DMS53 (cell line): ENCODE data around the gene RHOH.

ENCODE experiments used
- DNase-seq: peaks from one replicate; lab custom pipeline; 2025; lab: John Stamatoyannopoulos, UW

Gene RHOH

DNA sequence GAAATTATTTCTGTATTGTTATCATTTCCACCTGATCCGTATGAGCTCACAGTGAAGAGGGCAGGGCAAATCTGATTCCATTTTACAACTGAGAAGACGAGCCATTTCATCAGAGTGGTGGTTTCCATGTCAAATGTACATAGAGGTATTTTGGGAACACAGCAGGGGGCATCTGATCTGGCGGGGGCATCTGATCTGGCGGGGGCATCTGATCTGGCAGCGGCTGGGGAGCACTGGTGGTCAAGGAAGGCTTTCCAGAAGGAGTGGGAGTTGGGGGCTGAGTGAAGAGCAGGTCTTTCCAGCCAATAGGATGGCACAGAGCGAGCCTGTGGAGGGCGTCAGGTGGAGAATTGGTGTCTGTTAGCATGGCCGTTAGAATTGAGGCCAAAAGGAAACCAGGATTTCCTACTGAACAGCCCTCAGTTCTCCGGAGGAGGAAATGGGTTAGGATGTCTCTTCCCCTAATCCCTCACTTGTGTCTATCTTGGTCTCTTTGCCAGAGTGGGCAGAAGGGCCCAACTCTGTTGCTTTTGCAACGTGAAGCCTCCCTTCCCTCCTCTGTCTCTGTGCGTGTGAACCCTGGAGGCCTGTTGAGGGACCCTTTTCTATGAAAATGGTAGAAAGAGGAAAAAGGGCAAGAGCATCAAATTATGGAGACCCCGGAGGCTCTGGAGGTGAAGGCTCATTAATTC is 41.3 kb downstream of the RHOH start:
- no peak for DNase-seq

DNA sequence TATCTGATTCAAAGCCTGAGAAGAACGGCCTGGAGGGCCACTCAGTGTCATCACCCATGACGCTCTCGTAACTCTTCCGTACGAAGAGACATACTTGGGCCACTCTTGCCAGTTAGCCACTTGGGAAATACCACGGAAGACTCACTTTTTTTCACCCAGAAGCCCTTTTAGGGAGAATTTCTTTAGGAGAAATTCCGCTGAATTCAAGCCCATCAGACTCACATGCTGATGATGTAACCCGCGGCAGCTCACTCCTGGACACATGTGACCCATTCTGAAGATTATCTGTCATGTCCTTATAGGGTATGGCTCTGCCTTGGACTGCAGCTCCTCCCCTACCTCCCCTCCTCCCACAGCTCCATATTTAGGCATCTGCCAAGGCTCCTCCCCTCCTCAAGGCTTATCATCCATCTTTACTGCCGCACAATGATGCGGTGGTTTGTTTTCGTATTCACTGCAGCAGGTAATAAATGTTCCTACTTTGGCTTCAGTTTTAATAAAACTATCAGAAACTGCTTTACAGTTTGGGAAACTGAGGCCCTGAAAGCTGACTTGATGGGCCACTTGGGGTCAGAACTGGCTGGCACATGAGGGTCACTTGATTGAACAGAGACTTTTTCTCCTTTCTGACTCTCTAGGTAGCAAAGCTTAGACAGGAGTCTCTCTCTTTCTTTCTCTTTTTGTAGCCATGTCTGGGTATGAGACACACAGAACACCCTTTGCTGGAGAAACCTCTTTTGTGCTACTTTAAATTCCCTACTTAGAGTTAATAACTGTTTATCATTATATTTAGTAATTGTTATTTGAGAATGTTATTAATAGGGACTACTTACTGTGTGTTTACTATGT is 42.1 kb downstream of the RHOH start:
- peak; percentile 46 for DNase-seq

DNA sequence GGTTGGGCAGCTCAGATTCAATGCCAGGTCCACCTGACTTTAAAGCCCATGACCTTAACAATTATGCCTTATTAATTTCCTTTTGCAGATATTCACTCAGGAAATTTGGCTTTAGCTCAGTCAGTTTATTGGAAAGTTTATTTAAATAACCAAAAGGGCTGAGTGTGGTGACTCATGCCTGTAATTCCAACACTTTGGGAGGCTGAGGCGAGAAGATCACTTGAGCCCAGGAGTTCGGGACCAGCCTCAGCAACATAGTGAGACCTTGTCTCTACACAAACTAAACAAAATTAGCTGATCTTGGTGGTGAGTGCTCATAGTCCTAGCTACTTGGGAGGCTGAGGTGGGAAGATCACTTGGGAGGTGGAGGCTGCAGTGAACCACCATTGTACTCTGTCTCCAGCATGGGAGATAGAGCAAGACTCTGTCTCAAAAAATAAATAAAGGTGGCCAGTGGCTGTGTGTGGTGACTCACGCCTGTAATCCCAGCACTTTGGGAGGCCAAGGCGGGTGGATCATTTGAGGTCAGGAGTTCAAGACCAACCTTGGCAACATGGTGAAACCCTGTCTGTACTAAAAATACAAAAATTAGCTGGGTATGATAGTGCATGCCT is 43.3 kb downstream of the RHOH start:
- no peak for DNase-seq

DNA sequence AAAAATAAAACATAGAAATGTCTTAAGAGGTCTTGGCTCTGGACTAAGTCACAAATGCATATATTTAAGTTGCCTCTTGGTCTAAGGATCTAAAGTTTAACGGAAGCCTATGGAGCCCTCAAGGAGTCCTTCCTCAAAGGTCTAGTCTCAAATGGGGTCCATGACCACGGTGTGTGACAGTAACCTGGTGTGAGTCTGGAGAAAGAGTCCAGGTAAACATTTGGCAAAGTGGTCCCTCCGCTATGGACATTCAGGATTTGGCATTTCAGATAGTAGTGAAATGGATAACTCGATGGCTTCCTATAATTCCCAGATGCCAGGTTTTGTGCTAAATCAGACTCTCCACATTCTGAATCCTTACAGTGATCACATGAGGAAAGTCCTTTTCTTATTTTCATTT is 44.2 kb downstream of the RHOH start:
- no peak for DNase-seq

DNA sequence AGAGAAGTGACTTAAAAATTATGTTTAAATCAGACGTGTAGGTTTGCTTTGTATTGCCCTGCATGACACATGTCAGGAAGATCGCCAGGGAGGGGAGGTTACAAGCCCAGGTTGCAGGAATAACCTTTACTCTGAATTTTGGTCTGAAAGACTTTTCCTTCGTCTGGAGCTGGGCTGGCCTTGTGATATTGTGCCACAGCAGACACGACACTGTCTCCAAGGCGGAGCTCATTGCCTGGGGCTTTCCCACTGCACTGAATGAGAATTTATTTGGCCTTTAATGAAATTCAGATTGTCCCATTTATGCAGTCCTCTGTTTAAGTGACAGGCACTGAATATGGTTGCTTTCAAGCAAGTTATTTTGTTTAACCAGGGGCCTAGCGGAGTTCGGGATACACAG is 45.1 kb downstream of the RHOH start:
- DNase-seq: no peak

DNA sequence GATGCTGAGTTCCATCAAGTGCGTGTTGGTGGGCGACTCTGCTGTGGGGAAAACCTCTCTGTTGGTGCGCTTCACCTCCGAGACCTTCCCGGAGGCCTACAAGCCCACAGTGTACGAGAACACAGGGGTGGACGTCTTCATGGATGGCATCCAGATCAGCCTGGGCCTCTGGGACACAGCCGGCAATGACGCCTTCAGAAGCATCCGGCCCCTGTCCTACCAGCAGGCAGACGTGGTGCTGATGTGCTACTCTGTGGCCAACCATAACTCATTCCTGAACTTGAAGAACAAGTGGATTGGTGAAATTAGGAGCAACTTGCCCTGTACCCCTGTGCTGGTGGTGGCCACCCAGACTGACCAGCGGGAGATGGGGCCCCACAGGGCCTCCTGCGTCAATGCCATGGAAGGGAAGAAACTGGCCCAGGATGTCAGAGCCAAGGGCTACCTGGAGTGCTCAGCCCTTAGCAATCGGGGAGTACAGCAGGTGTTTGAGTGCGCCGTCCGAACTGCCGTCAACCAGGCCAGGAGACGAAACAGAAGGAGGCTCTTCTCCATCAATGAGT is 46.6 kb downstream of the RHOH start:
- DNase-seq: no peak

DNA sequence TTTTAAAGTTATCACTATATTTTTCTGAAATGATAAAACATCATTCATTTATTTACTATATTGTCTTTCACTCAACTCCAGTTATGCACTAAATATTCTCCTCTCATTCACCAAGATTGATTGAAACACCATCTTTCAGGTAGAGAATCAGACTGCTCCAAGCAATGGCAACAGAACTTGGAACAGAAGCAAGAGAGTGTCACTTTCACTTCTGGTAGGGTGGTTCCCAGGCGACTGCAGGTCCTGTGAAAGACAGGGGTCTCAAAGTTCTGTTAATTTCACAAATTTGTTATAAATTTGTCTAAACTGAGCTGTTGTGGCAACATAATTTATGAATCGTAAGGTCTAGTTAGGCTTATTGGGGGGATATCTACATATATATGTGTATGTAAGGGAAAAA is 47.8 kb downstream of the RHOH start:
- DNase-seq: no peak

DNA sequence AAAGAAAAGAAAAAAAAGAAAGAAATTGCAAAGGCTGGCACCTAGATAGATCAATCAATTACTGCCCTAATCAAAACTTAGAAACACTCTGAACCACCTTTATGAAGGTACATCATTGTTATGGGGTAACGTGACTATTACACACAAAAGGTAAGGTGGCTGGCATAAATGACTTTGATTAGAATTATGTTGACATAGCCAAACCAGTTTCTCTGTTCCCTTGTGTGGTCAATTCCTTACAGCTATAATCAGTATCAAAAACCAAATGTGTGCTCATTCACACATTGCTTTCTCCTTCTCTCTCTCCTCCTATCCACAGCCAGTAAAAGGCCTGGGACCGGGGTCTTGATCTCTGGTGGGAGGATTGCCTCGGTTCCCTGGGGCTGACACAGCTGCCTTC is 48.7 kb downstream of the RHOH start:
- no peak for DNase-seq

DNA sequence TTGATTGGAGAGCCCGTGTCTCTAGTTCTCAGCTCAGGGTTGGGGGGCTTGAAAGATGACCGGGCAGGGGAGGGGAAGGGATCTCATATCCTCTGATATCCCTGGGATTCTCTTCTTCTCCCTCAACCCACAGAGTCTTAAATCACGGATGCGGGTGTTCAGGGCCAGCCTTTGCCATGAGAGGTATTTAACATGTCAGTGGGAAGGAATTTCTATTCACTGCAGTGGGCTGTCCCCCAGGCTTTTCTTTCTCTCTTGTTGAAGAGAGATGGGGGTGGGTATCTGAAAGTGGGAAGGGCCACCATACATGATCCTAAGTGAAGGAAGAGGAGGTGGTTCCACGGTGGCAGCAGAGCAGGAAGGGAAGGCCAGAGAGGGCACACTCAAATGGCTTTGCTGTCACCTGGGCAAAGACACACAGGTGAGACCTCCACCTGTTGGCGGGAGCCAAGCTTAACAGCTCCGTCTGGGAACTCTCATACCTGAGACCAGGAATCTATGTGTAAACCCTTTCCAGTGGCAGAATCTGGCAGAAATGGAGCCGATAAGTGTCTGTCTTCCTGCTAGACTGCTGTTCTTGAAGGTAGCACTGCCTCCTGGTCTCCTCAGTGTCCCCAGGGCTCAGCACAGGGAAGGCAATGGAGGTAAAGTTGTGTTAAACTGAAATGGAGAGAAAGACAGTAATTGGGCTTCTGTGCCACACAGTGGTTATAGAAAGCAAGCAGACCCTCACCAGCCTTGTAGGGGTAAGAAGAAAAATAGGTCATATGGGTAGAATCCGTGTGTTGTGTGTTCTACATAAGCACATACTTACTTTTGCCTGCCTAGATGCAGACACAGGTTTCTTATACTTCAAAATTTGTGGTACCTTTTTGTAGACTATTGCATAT is 49.4 kb downstream of the RHOH start:
- peak; percentile 60 for DNase-seq

DNA sequence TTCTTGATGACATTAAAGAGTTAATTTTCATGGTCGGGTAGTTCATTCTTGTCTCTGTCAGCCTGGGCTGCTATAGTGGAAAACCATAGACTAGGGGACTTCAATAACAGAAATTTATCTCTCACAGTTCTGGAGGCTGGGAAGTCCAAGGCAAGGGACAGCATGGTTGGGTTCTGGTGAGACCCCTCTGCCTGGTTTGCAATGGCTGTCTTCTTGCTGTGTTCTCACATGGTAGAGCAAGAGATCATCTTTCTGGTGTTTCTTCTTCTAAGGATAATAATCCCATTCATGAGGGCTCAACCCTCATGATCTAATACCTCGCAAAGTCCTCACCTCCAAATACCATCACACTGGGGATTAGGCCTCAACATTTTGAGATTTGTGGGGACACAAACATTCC is 50.1 kb downstream of the RHOH start:
- DNase-seq: no peak

DNA sequence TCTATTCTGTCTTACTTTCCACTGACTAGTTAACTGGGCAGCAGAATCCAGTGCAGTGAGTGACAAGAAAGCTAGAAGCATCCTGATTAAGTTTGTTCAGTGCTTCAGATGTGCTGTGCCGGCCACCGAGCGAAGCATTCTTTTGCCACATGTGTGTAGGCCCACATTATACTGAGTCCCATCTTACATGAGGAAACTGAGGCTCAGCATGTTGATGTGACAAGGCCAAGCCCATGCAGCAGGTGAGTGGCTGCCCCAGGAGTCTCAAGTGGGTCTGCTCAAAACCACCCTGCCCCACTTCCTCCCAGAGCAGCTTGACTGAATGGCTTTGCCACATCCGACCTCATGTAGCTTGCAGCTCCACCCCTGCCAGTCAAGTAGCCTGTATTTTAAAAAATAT is 50.5 kb downstream of the RHOH start:
- DNase-seq: no peak

DNA sequence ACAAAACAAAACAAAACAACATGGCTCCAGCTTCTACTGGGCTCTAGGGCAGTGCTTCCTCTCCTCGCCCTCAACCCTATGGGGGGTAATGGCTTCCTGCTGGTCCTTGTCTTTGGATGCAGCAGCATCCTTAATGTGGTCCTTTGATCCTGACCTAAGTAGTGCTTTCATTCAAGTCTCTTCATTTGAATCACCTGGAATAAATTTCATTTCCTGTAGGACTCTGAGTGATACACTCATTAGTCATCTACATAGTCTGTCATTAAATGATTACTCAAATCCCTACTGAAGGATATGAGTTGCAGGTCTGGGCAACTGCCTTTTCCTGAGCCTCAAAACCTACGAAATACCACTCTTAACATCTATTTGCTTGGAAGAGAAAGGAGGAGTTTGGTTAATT is 54.5 kb downstream of the RHOH start:
- DNase-seq: no peak

DNA sequence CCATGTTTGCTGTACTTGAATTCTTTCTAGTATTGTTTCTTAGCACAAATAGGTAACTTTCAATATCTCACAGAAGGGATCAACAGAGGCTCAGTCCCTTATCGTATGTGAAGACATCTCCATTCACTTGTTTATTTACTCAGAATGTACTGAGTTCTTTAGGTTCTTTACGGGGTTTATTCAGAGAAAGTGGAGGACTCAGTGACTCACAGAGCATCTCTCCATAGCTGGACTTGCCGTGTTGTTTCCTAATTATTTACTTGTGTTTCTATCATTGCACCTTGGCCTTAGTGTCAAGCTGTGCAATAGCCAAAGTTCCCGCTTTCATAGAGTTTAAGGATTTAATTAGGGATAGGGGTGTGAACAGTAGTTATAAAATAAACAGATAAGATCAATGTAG is 57.1 kb downstream of the RHOH start:
- DNase-seq: no peak

DNA sequence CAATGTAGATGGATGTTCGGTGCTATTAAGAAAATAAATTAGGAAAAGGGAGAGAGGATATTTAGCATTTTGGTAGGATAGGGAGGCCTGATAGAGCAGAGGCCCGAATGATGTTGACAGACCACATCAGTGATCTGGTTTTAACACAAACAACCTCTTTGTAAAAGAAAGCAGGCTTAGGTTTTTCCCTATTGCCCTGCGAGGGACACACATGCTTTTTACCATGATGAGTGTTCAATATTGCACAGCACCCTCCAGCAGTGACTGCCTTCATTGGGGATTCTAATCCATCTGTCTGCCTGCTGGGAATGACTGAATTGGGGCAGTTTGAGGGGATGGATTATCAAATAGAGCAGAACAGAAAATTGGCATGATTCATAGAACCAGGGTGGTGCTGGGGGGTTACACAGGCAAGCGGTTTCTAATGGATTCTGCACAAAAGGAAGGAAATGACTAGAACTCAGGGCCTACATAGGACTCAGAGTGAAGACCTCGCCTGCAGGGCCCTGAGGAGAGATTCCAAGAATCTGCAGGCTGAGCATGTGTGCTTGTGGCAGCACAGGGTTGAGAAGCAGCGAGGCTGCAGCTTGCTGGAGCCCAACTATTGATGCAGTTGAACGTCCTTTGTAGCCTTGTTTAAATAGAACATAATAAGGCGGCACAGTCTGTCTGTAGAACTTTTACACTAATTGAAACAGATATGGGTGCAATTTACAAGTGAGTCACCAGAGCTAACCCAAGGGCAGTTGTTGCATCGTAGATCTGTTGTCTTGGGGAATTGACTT is 58.0 kb downstream of the RHOH start:
- peak; percentile 49 for DNase-seq

DNA sequence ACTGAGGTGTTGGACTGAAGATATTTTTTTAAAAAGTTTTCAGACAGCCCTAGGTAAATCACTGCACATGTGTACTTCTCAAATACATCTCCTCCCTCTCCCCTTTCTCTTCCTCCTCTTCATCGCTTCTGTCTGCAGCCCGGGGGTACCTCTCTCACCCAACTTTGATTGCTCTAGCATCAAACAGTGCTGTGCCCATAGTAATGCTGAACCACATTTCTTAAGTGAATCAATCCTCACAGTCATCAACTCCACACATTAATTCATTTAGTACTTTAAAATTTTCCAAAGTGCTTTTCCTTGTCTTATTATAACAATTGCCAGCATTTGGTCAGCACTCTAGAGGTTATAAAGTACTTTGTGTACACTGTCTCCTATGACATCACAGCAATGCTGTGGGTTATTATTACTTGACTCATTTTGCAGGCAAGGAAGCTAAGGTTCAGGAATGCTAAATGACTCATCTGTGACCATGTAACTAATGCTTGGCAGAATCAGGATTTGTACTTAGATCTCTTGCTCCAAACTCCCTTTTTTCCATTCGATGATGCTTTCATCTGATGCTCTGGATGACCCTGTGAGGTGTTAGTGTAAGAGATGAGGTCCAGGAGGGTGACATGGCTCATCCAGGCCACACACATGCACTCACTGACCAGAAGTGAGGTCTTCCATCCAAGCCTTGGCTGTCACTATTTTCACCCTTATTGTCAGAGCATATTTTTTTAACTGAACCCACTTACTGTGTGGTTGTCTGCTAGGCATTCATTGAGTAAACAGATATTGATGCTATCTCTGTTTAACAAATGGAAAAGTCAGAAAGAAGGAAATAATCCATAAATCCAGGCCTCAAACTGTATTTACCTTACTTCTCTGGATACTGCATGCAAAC is 58.8 kb downstream of the RHOH start:
- peak; percentile 77 for DNase-seq

DNA sequence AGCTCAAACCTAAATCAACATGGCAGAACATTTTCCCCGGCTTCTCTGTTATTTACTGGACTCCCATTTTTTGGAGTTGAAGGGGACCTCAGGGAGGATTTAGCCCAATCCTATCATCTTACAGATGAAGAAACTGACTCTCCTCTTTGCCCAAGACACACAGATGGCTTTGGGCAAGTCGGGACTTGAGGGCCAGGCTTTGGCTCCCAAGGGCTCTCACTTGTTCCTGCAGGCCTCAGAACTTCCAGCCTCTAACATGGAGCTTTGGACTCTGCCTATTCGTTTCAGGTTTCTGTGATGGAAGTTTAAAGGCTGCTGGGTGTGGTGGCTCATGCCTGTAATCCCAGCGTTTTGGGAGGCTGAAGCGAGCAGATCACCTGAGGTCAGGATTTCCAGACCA is 59.5 kb downstream of the RHOH start:
- DNase-seq: no peak

DNA sequence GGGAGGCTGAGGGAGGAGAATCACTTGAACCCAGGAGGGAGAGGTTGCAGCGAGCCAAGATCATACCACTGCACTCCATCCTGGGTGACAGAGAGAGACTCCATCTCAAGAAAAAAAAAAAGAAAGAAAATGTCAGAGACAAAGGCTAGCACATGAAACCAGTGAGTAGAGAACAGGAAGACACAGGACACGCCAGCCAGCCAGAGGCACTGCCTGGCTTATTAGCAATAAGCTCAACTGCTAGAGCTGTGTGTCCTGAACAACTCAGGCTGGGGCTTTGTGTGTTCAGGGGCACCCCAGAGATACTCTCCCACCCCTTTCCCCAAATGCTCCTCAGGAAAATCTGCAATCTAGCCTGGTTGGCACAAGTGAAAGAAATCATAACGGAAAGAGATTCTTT is 60.0 kb downstream of the RHOH start:
- no peak for DNase-seq

DNA sequence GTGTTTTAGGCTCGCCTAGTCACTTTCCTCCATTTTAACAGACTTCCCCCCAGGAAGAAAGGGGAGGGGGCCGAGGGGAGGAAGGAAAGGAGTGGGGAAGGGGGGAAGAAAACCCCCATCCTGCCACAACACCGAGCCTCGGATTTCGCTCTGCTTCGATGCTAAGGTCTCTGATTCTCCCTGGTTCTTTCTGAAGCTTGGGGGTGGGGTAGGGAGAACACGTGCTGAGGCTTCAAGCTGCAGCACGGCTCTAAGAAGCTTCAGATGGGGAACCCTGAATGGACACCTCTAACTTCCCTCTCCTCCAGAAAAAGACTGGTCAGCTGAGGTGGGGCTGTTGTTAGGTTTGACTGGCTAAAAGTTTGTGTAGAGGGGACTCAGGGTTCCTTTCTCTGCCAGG is 61.8 kb downstream of the RHOH start:
- DNase-seq: no peak

DNA sequence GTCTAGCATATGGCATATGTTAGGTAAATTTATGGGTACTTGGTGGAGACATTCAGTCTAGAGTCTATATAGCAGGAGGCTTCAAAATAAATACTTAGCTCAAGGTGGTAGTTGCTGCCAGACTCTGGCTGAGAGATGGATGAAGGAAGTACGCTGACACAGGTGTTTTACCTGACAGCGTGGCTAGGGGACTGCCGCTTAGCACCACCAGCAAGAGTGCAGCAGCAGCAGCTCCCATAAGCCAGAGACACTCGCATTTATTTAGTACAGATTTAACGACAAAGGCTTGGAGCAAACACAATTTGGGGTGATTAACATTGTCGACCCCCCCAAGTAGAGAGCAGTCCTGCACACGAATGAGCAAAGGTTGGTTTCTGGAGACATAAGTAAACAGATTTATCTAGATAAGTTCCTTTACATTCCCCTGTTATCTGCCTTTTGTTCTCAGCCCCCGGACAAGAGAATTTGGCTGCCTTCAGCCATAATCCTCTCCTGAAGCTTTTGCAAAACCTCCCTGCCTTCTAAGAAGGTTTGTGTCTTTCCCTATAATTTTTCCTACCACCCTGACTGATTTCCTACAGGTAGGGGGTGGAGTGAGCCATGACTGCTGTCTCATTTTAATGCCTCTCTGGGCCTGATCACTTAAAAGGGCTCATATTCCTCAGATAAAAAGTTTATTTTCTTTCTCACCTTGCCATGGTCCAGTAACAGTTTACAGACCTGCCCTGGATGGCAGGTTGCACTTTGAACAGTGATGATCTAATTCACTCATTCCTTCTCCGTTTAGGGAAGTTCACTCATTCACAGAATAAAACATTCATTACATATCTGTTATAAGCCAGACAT is 64.6 kb downstream of the RHOH start:
- no peak for DNase-seq
